K562 (cell line): ENCODE results near the gene COQ3.

Source experiments
- FOXM1 ChIP-seq, 2 experiments: fragments of 450-650 bp in 1 of 2; sonication (generic) in 1 of 2; formaldehyde crosslinking in 1 of 2; IDR thresholded peaks; 2 replicates each; pipeline versions ENCODE4 v1.6.1 to v1.9.0; 2017 to 2022; ENCODE audit warnings: low read depth in 2 of 2, mild to moderate bottlenecking in 2 of 2, missing genetic modification reagents in 1 of 2, moderate library complexity in 1 of 2
- HNRNPL ChIP-seq: fragments of 200-400 bp; formaldehyde crosslinking; IDR thresholded peaks from 2 replicates; pipeline ENCODE4 v1.6.1; 2017; ENCODE audit warnings: low read depth, mild to moderate bottlenecking, low read length
- MAZ ChIP-seq, 2 experiments: fragments of 450-650 bp in 1 of 2; sonication (generic) in 1 of 2; formaldehyde crosslinking; IDR thresholded peaks in 1 of 2; conservative IDR thresholded peaks in 1 of 2; 2 replicates each; pipeline versions ENCODE4 v1.4.0 to v1.5.0; 2020; ENCODE audit warnings: mild to moderate bottlenecking in 1 of 2, missing genetic modification reagents in 1 of 2
- MEF2A ChIP-seq: IDR thresholded peaks from 2 replicates; pipeline ENCODE4 v1.6.1; 2011; ENCODE audit warnings: low read depth, mild to moderate bottlenecking, low read length, moderate library complexity; ENCODE audit not compliant: control insufficient read depth
- NR2C2 ChIP-seq, 2 experiments: fragments of 200-800 bp in 1 of 2; sonication (Bioruptor generic) in 1 of 2; sonication (generic) in 1 of 2; formaldehyde crosslinking in 1 of 2; IDR thresholded peaks; 2 replicates each; pipeline versions ENCODE4 v1.6.1 to v1.8.0; 2016 to 2022; ENCODE audit warnings: mild to moderate bottlenecking in 1 of 2, missing compliant biosample characterization in 1 of 2, missing genetic modification characterization in 1 of 2, missing genetic modification reagents in 1 of 2
- SMC3 ChIP-seq: conservative IDR thresholded peaks from 2 replicates; pipeline ENCODE4 v1.6.1; 2011; ENCODE audit warnings: low read depth, low read length, improper control_type of control experiment; ENCODE audit not compliant: insufficient read depth
- TAF1 ChIP-seq: IDR thresholded peaks from 2 replicates; pipeline ENCODE4 v1.6.1; 2011; ENCODE audit warnings: mild to moderate bottlenecking, low read length, moderate library complexity; ENCODE audit not compliant: insufficient read depth, control insufficient read depth, severe bottlenecking; ENCODE audit errors: extremely low read depth
- ZNF76 ChIP-seq: fragments of 250-450 bp; sonication (Bioruptor Pico); IDR thresholded peaks from 2 replicates; pipeline ENCODE4 v1.4.0; 2020; ENCODE audit warnings: mild to moderate bottlenecking, moderate library complexity, borderline replicate concordance
- TF ChIP-seq, protein P1 (sequence below): fragments of 250-450 bp; sonication (Bioruptor Pico); IDR thresholded peaks from 2 replicates; pipeline ENCODE4 v1.5.0; 2020; ENCODE audit warnings: mild to moderate bottlenecking
- TF ChIP-seq, protein P2 (sequence below): sonication (generic); formaldehyde crosslinking; IDR thresholded peaks from 2 replicates; pipeline ENCODE4 v1.8.0; 2022; ENCODE audit warnings: mild to moderate bottlenecking, missing genetic modification reagents
- TF ChIP-seq, protein P3 (sequence below), 2 experiments: fragments of 450-650 bp in 1 of 2; sonication (generic) in 1 of 2; formaldehyde crosslinking in 1 of 2; IDR thresholded peaks; 2 replicates each; pipeline versions ENCODE4 v1.7.1 to v1.9.0; 2016 to 2022; ENCODE audit warnings: inconsistent platforms in 1 of 2, mild to moderate bottlenecking in 1 of 2, missing genetic modification reagents in 1 of 2
- TF ChIP-seq, protein P4 (sequence below), 2 experiments: fragments of 200-800 bp in 1 of 2; sonication (Bioruptor generic) in 1 of 2; sonication (generic) in 1 of 2; formaldehyde crosslinking in 1 of 2; IDR thresholded peaks in 1 of 2; conservative IDR thresholded peaks in 1 of 2; 2 replicates each; pipeline versions ENCODE4 v1.5.0 to v1.6.1; 2016 to 2020; ENCODE audit warnings: missing compliant biosample characterization in 1 of 2, missing genetic modification characterization in 1 of 2, missing genetic modification reagents in 1 of 2

DNA sequence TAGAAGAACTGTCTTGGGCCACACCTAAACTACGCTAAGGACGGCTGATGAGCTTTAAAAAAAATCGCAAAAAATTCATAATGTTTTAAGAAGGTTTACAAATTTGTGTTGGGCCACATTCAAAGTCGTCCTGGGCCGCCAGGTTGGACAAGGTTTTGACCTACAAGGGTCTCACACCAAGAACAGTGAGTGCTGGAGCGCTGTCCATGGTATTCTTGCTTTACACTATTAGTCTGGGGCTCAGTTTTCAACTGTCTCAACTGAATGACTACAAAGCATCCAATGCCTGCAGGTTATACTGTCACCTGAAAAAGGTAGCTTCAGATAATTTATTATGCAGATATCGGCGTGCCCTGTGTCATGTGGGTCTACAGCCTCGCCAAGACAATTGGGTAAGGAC lies 40.9 kb downstream of the COQ3 start:
- TF ChIP-seq, protein P1, sequence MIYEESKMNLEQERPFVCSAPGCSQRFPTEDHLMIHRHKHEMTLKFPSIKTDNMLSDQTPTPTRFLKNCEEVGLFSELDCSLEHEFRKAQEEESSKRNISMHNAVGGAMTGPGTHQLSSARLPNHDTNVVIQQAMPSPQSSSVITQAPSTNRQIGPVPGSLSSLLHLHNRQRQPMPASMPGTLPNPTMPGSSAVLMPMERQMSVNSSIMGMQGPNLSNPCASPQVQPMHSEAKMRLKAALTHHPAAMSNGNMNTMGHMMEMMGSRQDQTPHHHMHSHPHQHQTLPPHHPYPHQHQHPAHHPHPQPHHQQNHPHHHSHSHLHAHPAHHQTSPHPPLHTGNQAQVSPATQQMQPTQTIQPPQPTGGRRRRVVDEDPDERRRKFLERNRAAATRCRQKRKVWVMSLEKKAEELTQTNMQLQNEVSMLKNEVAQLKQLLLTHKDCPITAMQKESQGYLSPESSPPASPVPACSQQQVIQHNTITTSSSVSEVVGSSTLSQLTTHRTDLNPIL (CRISPR knock-in tag) = no peak
- TF ChIP-seq SMC3 (no peak), FOXM1 (IDR thresholded peaks at IDR 0.05; ENCODE audit: low read depth) (no peak), FOXM1 (CRISPR knock-in tag; IDR thresholded peaks at IDR 0.05; ENCODE audit: low read depth) (no peak), NR2C2 (CRISPR knock-in tag; IDR thresholded peaks at IDR 0.05) (no peak), NR2C2 (tag; IDR thresholded peaks at IDR 0.05) (no peak), MEF2A (no peak), ZNF76 (CRISPR knock-in tag) (no peak), HNRNPL (no peak), TAF1 (no peak), MAZ (CRISPR knock-in tag; conservative IDR thresholded peaks at IDR 0.05 in 1 of 2, IDR thresholded peaks at IDR 0.05 in 1 of 2) (no peak)
- TF ChIP-seq, protein P2, sequence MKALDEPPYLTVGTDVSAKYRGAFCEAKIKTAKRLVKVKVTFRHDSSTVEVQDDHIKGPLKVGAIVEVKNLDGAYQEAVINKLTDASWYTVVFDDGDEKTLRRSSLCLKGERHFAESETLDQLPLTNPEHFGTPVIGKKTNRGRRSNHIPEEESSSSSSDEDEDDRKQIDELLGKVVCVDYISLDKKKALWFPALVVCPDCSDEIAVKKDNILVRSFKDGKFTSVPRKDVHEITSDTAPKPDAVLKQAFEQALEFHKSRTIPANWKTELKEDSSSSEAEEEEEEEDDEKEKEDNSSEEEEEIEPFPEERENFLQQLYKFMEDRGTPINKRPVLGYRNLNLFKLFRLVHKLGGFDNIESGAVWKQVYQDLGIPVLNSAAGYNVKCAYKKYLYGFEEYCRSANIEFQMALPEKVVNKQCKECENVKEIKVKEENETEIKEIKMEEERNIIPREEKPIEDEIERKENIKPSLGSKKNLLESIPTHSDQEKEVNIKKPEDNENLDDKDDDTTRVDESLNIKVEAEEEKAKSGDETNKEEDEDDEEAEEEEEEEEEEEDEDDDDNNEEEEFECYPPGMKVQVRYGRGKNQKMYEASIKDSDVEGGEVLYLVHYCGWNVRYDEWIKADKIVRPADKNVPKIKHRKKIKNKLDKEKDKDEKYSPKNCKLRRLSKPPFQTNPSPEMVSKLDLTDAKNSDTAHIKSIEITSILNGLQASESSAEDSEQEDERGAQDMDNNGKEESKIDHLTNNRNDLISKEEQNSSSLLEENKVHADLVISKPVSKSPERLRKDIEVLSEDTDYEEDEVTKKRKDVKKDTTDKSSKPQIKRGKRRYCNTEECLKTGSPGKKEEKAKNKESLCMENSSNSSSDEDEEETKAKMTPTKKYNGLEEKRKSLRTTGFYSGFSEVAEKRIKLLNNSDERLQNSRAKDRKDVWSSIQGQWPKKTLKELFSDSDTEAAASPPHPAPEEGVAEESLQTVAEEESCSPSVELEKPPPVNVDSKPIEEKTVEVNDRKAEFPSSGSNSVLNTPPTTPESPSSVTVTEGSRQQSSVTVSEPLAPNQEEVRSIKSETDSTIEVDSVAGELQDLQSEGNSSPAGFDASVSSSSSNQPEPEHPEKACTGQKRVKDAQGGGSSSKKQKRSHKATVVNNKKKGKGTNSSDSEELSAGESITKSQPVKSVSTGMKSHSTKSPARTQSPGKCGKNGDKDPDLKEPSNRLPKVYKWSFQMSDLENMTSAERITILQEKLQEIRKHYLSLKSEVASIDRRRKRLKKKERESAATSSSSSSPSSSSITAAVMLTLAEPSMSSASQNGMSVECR (CRISPR knock-in tag) = no peak
- TF ChIP-seq, protein P3, sequence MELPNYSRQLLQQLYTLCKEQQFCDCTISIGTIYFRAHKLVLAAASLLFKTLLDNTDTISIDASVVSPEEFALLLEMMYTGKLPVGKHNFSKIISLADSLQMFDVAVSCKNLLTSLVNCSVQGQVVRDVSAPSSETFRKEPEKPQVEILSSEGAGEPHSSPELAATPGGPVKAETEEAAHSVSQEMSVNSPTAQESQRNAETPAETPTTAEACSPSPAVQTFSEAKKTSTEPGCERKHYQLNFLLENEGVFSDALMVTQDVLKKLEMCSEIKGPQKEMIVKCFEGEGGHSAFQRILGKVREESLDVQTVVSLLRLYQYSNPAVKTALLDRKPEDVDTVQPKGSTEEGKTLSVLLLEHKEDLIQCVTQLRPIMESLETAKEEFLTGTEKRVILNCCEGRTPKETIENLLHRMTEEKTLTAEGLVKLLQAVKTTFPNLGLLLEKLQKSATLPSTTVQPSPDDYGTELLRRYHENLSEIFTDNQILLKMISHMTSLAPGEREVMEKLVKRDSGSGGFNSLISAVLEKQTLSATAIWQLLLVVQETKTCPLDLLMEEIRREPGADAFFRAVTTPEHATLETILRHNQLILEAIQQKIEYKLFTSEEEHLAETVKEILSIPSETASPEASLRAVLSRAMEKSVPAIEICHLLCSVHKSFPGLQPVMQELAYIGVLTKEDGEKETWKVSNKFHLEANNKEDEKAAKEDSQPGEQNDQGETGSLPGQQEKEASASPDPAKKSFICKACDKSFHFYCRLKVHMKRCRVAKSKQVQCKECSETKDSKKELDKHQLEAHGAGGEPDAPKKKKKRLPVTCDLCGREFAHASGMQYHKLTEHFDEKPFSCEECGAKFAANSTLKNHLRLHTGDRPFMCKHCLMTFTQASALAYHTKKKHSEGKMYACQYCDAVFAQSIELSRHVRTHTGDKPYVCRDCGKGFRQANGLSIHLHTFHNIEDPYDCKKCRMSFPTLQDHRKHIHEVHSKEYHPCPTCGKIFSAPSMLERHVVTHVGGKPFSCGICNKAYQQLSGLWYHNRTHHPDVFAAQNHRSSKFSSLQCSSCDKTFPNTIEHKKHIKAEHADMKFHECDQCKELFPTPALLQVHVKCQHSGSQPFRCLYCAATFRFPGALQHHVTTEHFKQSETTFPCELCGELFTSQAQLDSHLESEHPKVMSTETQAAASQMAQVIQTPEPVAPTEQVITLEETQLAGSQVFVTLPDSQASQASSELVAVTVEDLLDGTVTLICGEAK (IDR thresholded peaks at IDR 0.05) = no peak
- TF ChIP-seq, protein P3 (CRISPR knock-in tag; IDR thresholded peaks at IDR 0.05) = no peak
- TF ChIP-seq, protein P4, sequence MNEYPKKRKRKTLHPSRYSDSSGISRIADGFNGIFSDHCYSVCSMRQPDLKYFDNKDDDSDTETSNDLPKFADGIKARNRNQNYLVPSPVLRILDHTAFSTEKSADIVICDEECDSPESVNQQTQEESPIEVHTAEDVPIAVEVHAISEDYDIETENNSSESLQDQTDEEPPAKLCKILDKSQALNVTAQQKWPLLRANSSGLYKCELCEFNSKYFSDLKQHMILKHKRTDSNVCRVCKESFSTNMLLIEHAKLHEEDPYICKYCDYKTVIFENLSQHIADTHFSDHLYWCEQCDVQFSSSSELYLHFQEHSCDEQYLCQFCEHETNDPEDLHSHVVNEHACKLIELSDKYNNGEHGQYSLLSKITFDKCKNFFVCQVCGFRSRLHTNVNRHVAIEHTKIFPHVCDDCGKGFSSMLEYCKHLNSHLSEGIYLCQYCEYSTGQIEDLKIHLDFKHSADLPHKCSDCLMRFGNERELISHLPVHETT (CRISPR knock-in tag; conservative IDR thresholded peaks at IDR 0.05 in 1 of 2, IDR thresholded peaks at IDR 0.05 in 1 of 2) = no peak
